Stimulated activated CD4-positive, alpha-beta T cell treated with anti-CD3 and anti-CD28 coated beads, Interleukin-15, amount 100 ng/mL, for 24 hours (primary cell): ENCODE data around the gene ZNRD2.
"Not testable (repeated sequence)": the region's sequence is repeated elsewhere in the genome, so short reads cannot be mapped to it uniquely, and the experiment has no call there.

Experiments used
- DNase-seq: peaks from one replicate; pipeline ENCODE4 v3.0.0-alpha.2; 2020

ZNRD2 gene

GRCh38 chr11:65569973-65570918, at the start of gene ZNRD2:
TSS of gene ZNRD2 (plus strand) at chr11:65570477. CDS start at chr11:65570492, 15 bp downstream.
- peak; percentile 100 for DNase-seq

DNA sequence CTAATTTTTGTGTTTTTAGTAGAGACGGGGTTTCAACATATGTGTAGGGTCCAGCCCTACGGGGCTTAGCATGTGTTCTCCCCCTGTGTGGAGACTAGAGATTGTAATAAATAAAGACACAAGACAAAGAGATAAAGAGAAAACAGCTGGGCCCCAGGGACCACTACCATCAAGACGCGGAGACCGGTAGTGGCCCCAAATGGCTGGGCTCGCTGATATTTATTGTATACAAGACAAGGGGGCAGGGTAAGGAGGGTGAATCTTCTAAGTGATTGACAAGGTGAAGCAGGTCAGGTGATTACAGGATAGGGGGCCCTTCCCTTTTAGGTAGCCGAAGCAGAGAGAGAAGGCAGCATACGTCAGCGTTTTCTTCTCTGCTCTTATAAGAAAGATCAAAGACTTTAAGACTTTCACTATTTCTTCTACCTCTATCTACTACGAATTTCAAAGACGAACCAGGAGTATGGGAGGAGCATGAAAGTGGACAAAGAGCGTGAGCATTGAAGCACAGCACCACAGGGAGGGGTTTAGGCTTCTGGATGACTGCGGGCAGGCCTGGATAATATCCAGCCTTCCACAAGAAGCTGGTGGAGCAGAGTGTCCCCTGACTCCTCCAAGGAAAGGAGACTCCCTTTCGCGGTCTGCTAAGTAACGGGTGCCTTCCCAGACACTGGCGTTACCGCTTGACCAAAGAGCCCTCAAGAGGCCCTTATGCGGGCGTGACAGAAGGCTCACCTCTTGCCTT, 48.3 kb upstream of the ZNRD2 start:
- not testable (repeated sequence) for DNase-seq

GRCh38 chr11:65522718-65523630, 47.3 kb upstream of the ZNRD2 start:
- DNase-seq, result peak; percentile 55

GRCh38 chr11:65523631-65523968, 46.7 kb upstream of the ZNRD2 start:
- DNase-seq, result not testable (repeated sequence)

DNA sequence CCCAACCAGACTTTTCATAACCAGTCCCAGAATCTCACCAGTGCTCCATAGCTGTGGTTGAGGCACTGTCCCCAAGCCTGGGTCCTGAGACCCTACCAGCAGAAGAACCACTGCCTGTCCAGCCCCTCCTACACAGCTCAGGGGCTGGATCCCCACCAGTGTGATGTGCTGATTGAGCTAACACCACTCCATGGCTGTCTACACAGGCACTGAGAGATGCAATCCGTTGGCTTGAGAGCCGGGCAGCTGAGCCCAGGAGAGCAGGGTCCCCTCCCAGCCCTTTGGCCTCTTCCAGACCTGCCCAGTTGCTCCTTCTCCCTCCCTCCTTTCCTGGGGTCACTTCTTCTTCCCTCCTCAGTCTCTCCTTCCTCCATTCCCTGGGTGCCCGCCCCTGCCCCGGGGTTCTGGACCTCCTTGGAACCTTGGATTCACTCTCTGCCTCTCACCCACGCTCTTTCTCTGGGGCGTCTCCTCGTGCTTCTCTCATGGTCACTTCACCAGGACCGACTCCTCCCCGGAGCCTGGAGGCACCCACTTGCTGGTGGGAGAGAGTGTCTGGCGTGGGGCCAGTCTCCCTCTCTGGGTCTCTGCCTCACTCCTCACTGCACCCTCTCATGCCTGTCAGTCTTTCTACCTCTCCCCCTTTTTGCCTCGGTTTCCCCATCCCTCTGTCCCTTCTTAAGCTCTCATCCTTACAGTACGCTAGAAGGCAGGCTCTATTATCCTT, 46.1 kb upstream of the ZNRD2 start:
- no peak for DNase-seq

DNA sequence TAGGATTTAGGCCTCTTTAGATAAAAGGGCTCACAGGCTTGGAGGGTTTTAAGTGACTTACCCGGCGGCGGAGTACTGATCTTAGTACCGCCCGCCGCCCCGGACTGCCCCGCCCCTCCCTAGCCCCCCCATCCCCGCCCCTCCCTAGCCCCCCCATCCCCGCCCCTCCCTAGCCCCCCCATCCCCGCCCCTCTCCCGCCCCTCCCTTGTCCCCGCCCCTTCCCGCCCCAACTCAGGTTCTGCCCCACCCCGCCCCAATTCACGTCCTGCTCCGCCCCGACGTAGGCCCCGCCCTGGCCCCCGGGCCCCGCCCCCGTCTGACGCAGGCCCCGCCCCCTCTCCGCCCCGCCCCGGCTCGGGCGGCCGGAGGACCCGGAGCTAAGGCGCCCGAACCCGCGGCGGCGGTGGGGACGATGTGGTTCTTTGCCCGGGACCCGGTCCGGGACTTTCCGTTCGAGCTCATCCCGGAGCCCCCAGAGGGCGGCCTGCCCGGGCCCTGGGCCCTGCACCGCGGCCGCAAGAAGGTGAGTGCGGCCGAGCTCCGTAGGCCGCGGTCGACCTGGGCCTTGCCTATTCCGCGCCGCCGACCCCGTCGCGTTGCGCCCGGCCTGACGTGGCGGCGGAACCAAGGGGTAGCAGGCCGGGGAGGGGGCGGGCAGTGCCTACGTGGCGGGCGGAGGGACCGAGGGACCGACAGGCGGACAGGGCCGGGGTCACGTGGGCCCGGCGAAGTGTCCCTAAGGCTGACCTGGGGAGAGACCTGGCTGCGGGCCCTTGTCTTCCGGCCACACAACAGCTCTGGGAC, 45.3 kb upstream of the ZNRD2 start, which contains the start of gene SCYL1:
Gene SCYL1, plus strand, starts transcription at position 343 of the 805 bp plus-strand sequence. Its CDS starts 71 bp downstream, at position 414.
- DNase-seq, result peak; percentile 78

DNA sequence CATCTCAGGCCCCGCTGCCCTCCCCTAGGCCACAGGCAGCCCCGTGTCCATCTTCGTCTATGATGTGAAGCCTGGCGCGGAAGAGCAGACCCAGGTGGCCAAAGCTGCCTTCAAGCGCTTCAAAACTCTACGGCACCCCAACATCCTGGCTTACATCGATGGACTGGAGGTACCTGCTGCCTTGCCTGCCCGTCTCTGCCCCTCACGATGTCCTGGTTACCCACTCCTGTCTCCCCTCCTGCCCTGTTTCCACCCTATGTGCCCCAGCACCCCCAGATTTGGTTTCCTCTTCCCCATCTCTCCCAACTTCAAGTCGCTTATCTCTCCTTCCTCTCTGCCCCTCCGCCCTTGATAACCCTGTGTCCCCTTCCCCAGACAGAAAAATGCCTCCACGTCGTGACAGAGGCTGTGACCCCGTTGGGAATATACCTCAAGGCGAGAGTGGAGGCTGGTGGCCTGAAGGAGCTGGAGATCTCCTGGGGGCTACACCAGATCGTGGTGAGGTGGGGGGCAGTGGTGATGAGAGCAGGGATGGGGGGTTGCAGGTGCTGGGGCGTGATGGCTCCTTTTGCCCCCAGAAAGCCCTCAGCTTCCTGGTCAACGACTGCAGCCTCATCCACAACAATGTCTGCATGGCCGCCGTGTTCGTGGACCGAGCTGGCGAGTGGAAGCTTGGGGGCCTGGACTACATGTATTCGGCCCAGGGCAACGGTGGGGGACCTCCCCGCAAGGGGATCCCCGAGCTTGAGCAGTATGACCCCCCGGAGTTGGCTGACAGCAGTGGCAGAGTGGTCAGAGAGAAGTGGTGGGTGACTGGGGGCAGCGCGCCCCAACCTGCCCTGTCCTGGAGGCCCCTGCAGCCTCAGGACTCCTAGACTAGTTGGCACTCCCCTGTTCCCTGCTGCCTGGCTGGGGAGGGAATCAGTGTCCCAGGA, 44.5 kb upstream of the ZNRD2 start:
- no peak for DNase-seq

DNA sequence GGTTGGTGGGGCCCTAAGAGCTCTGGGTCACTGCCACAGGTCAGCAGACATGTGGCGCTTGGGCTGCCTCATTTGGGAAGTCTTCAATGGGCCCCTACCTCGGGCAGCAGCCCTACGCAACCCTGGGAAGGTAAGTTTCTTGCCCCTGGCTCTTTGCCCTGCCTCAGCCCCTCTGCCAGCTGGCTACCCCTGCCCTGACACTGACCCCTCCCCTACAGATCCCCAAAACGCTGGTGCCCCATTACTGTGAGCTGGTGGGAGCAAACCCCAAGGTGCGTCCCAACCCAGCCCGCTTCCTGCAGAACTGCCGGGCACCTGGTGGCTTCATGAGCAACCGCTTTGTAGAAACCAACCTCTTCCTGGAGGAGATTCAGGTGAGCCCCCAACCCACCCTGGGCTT, 43.5 kb upstream of the ZNRD2 start:
- DNase-seq, result no peak

- DNase-seq, result no peak
These were observed 41.4 kb upstream of the ZNRD2 start for GRCh38 chr11:65528819-65529350.

DNA sequence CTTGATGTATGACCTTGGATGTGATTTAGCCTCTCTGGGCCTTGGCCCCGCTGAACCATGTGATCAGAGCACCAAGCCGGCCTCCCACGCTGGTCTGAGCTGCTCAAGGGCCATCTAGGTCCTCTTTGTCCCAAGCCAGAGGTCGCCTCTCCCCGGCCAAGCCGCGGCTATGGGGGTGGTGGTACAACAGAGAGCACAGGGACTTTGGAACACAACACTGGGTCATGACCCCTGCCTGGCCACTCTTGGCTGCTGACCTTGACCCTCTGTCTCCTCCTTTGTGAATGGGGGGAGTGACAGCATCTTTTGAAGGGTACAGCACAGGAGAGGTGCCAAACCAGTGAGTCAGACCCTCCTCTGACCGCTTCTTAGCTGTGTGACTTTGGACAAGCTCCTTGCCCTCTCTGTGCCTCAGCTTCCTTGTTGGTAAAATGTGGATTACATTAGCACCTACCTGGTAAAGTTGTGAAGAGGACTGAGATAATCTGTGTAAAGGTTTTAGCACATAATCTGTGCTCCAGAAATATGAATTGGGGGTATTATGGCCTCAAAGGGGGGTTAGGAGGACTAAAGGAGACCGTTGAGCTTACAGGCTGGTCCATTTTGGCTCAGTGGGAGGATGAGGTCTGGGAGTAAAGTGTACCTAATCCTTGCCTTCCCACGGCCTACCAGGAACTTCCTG, 40.7 kb upstream of the ZNRD2 start:
- no peak for DNase-seq

DNA sequence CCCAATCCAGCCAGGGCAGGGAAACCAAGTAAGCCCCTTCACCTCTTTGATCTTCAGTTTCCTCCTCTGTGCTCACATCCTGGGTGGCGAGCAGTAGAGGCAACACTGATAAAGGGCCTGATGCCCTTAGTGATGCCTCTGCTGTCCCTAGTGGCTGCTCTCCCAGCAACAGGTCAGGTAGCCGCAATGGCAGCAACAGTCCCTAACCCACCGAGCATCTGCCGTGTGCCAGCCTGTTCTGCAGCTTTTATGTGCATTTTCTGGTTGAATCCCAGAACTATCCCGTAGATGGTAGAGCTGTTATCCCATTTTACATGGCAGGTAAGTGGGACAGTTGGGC, 40.1 kb upstream of the ZNRD2 start:
- DNase-seq, result no peak

DNA sequence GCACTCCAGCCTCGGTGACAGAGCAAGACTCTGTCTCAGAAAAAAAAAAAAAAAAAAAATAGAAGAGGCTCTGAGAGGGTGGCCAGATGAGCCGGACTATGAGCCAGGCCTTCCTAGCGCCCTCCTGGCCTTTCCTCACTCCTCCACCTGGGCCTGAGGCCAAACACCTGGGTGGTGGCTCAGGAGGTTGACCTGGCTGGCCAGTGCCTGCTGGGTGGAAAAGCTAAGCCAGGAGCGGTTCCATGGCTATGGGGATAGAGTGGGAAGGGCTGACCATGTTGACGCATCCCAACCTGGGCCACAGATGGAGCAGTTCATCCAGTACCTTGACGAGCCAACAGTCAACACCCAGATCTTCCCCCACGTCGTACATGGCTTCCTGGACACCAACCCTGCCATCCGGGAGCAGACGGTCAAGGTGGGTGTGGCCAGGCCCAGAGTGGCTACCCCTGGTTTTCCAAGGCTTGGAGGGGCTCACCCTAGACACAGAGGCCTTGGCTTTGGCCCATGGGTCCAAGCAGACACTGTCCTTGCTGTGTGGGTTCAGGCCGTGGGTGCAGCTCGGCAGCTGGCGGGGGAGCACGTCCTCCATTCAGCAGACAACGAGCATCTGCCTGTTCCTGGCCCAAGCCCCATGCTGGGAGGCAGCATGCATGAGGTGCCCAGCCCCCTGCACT, 37.8 kb upstream of the ZNRD2 start:
- no peak for DNase-seq

GRCh38 chr11:65535102-65535501, 35.2 kb upstream of the ZNRD2 start:
- no peak for DNase-seq

- DNase-seq, result no peak
These were observed 33.6 kb upstream of the ZNRD2 start for GRCh38 chr11:65536412-65537295.

GRCh38 chr11:65537296-65537597, 33.0 kb upstream of the ZNRD2 start:
- no peak for DNase-seq

GRCh38 chr11:65537620-65538231, 32.6 kb upstream of the ZNRD2 start:
- DNase-seq, result no peak

GRCh38 chr11:65538232-65538914, 31.9 kb upstream of the ZNRD2 start:
- no peak for DNase-seq
